Suprapubic skin (tissue), 4 donors: ENCODE measurements around the gene KRT15.

Source experiments
- CTCF ChIP-seq, 2 donors: fragments of 200-600 bp in 1 of 2; fragments of 450-650 bp in 1 of 2; sonication (generic) in 1 of 2; IDR thresholded peaks; one replicate each; pipeline ENCODE4 v1.5.1; 2016 to 2019; ENCODE audit warnings: antibody characterized with exemption in 2 of 2, mild to moderate bottlenecking in 1 of 2, moderate library complexity in 1 of 2
- EP300 ChIP-seq: sonication (generic); formaldehyde crosslinking; IDR thresholded peaks from one replicate; pipeline ENCODE4 v1.6.1; 2017; ENCODE audit warnings: antibody characterized with exemption
- POLR2A ChIP-seq, 2 donors: fragments of 450-650 bp; IDR thresholded peaks; one replicate each; pipeline ENCODE4 v1.6.1; 2017; ENCODE audit warnings: antibody characterized with exemption in 2 of 2, mild to moderate bottlenecking in 2 of 2, moderate library complexity in 2 of 2
- POLR2AphosphoS5 ChIP-seq, 3 donors: sonication (generic); formaldehyde crosslinking; IDR thresholded peaks; one replicate each; pipeline ENCODE4 v1.6.1; 2017; ENCODE audit warnings: antibody characterized with exemption in 3 of 3

- no peak for TF ChIP-seq POLR2A (IDR thresholded peaks at IDR 0.05)
- no peak for TF ChIP-seq CTCF (IDR thresholded peaks at IDR 0.05)
- TF ChIP-seq POLR2AphosphoS5 (IDR thresholded peaks at IDR 0.05), result no peak
- no peak for TF ChIP-seq EP300
Measured at GRCh38 chr17:41505007-41505808, 13.5 kb downstream of the KRT15 start, which contains the start of gene KRT13.
